GM19023 (cell line): ENCODE results near the gene TEF.

ENCODE experiments used
- ATAC-seq: cut with Tn5 transposase; IDR thresholded peaks from one replicate; pipeline ENCODE4 v1.9.1; 2021; ENCODE audit warnings: mild to moderate bottlenecking, moderate library complexity; ENCODE audit not compliant: unreplicated experiment

TEF gene

DNA sequence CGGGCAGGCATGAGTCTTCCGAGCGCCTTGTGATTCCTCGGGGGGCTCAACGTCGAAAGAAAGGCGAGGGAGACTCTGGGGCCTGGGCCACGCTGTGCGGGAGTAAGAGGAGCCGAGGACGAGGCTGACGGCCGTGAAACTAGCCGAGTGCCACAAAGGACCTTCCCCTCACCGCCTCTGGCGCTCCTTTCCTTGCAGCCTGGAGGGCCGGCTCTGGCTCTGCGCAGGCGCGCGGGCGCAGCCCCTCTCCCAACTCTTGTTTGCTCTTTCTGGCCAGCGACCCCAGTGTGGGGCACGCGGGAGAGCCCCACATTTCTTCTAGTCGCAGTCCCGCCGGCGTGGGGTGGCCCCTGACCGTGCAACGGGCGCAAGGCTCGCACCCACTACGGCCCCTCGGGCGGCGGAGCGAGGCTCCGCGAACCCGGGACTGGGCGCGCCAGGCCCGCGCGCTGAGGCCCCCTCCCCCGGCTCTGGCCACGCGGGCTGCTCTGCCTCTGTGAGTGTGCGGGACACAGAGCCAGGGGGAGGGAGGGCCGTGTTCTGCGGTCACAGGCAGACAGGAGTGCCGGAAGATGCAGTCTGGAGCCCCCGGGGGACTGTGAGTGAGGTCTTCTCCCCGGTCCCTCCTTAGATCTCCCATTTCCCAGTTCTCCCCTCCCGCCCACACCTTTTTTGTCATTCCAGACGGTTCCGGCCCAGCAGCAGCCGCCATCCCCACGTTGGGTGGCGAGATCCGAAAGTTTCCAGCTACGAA, 65.9 kb downstream of the TEF start:
- no peak for ATAC-seq

DNA sequence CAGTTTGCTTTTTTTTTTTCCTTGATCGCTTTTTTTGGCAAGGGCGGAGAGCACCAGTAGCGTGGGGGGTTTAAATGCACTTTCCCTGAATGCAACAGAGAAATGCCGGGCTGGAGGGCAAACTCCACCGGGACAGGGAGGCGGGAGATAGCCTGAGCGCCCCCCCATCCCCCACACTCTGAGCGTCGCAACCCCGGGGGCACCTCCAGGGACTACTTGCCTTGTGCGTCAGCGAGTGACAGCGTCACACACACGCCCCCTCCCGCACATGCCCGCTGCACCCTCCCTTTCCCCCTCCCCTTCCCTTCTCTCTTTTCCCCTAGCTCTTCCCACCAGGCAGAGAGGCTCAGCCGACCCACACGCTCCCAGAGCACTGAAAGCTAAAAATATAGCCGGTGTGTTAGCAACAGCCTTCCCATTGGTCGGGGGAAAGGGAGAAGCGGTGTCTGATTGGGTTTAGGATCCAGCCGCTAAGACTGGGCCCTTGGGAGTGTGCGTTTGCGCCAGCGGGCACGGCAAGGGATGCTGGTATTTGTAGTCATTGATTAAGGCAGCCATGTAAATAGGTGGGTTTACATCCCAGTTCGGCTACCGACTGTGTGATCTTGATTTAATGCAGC, 66.6 kb downstream of the TEF start:
- ATAC-seq, result peak; percentile 51
